Daoy (cell line): ENCODE data around the gene IRF2BP2. TPM values are rescaled to one million over a fixed set of nuclear protein-coding genes. Genes with fewer than 3 reads are reported as not detected.

Experiments
- DNase-seq: peaks from one replicate; pipeline ENCODE4 v3.0.0-alpha.2; 2015; ENCODE audit warnings: low read depth
- total RNA-seq: library from RNA; depleted of rRNA; stranded (reverse); fragments of >200 nt; shearing (Covaris generic); gene quantifications from 2 replicates; pipeline ENCODE4 v1.2.3, GENCODE V29; 2014; rRNA removed

The IRF2BP2 gene
- total RNA-seq, 1 experiment from 2014 or later, result 50.6 TPM

DNA sequence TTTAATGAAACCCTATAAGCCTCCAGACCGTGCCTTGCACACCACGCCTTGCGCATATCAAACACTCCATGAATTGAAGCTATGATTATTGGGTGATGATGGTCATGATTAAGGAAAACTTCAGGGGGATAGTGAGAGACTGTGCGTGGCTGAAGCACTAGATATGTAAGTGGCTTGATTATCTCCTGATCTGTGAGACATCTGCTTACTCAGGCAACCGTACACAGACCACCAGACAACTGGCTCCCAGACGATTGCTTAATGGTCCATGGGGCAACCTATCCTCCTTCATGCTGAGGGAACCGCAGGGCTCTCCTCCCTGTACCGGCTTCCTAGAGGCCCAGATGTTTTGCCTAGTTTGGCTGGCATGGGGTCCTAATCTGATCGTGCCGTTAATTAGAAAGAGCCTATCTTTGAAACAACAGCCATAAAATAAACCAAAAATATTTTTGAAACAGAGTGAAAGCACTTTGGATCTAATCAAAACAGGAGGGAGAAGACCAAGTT is 51.6 kb downstream of the IRF2BP2 start:
- peak; percentile 42 for DNase-seq

DNA sequence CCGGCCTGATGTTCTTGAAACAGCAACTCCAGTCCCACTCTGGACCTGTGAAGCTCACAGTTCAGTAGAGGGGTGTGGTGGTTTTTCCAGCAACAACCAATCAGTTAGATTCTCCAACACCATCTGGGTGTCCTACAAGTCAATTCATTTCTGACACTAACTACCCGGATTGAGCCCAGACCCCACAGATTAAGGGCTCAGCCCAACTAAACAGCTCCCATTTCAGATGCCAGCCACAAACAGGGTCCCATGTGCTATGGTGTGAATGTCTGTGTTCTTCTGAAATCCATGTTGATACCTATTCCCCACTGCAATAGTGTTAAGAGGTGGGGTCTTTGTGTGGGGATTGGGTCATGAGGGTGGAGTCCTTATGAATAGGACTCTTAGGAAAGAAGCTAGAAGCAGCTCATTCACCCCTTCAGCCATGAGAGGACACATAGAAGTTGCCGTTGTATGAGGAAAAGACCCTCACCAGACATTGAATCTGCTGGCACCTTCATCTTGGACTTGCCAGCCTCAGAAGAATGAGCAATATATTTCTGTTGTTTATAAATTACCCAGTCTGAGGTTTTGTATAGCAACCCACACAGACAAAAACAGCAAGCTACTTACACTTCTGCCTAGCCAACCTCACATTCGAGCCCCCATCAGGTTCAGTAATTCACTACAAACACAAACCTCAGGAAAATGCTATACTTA is 53.6 kb downstream of the IRF2BP2 start:
- DNase-seq, result no peak

DNA sequence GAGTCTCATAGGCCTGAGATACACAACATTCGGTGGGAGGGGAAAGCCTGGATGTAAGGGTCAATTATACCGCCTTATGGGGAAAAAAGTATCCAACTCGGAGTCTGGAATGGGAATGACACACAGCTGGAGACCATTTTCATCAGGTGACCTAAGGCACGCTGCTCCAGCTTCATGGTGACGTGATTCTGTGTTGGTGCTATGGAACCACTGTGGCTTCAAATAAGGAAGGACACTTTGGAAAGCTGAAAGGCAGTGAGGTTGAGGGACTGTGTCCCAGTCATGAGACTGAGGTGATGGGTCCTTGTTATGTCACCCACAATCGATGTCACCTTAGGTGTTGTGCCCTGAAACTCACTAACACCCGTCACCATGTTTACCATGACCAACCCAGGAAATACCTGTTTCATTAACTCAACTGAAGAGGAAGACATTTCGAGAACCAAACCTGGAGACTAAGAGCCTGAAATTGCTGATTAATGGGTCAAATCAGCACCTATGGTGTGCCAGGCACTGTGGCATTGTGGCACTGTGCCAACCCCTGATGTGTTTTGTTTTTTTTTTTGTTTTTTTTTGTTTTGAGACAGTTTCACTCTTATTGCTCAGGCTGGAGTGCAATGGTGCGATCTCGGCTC is 54.5 kb downstream of the IRF2BP2 start:
- no peak for DNase-seq

- no peak for DNase-seq
Measured at GRCh38 chr1:234554698-234555311, 55.2 kb downstream of the IRF2BP2 start.

Other genes starting within 250 kb of the IRF2BP2 start
- gene COA6, start 236.7 kb downstream of the IRF2BP2 start, total RNA-seq, result 50.3 and 131 TPM in 2 replicates
- 32.5 and 33.2 TPM in 2 replicates for gene TARBP1, start 131.0 kb downstream of the IRF2BP2 start, total RNA-seq